IMR-90 (cell line): ENCODE measurements around the gene NOX4. TPM values are rescaled to one million over a fixed set of nuclear protein-coding genes. Genes with fewer than 3 reads are reported as not detected.

Source experiments
- ATAC-seq: fragments of 200-7000 bp; cut with Tn5 transposase; 2 replicates; pipeline ENCODE4 v1.9.1; 2020; ENCODE audit warnings: low read depth, mild to moderate bottlenecking, moderate library complexity
- BruUV-seq: library from RNA; stranded (reverse); fragments of 400-500 nt; replicated peaks from 2 replicates; lab custom pipeline; 2021; lab: Mats Ljungman, UMichigan
- CTCF ChIA-PET: fragments of 300-600 bp; formaldehyde crosslinking; extraction: SDS; loops from one replicate; lab custom pipeline; 2021; ENCODE audit warnings: antibody characterized with exemption; lab: Yijun Ruan, JAX
- POLR2A ChIA-PET: fragments of 300-600 bp; sonication (Branson Sonifier 250); formaldehyde crosslinking; loops from one replicate; lab custom pipeline; 2022; ENCODE audit warnings: antibody characterized with exemption; ENCODE audit not compliant: unreplicated experiment; lab: Charles Lee
- DNase-seq: peaks from one replicate; pipeline ENCODE4 v3.0.0; 2013
- H2AFZ ChIP-seq: replicated peaks from 2 replicates; pipeline ENCODE3; 2013; ENCODE audit warnings: low read length, mild to moderate bottlenecking; ENCODE audit not compliant: poor library complexity
- H2AK5ac ChIP-seq: 2 replicates; pipeline ENCODE4 v1.6.1; 2013; ENCODE audit warnings: low read depth, low read length, inconsistent platforms
- H2AK9ac ChIP-seq: replicated peaks from 2 replicates; pipeline ENCODE3; 2013; ENCODE audit warnings: mild to moderate bottlenecking, low read depth, low read length, moderate library complexity; ENCODE audit not compliant: poor library complexity
- H2BK120ac ChIP-seq: 2 replicates; pipeline ENCODE4 v1.6.1; 2013; ENCODE audit warnings: low read depth, low read length, inconsistent platforms
- H2BK15ac ChIP-seq: 3 replicates; pipeline ENCODE4 v1.6.1; 2013; ENCODE audit warnings: low read depth, low read length, inconsistent platforms
- H2BK20ac ChIP-seq: 2 replicates; pipeline ENCODE4 v1.6.1; 2013; ENCODE audit warnings: low read depth, mild to moderate bottlenecking, inconsistent platforms, low read length, moderate library complexity
- H2BK5ac ChIP-seq: 2 replicates; pipeline ENCODE4 v1.6.1; 2013; ENCODE audit warnings: mild to moderate bottlenecking, low read depth, low read length, inconsistent platforms; ENCODE audit not compliant: poor library complexity, severe bottlenecking
- H3K14ac ChIP-seq: replicated peaks from 2 replicates; pipeline ENCODE4 v1.6.1; 2013; ENCODE audit warnings: low read depth, low read length, inconsistent platforms
- H3K18ac ChIP-seq: 2 replicates; pipeline ENCODE4 v1.6.1; 2013; ENCODE audit warnings: low read depth, low read length, control low read depth
- H3K23ac ChIP-seq: 2 replicates; pipeline ENCODE4 v1.6.1; 2013; ENCODE audit warnings: low read depth, low read length, inconsistent platforms
- H3K27ac ChIP-seq: 2 replicates; pipeline ENCODE4 v1.5.1; 2013; ENCODE audit warnings: mild to moderate bottlenecking, control low read depth, low read length; ENCODE audit not compliant: insufficient read depth
- H3K27me3 ChIP-seq: 2 replicates; pipeline ENCODE4 v1.6.1; 2013; ENCODE audit warnings: low read length; ENCODE audit not compliant: control insufficient read depth, insufficient read depth
- H3K36me3 ChIP-seq: 2 replicates; pipeline ENCODE4 v1.6.1; 2013; ENCODE audit warnings: low read length, mixed read lengths; ENCODE audit not compliant: control insufficient read depth, insufficient read depth
- H3K4ac ChIP-seq: 2 replicates; pipeline ENCODE4 v1.6.1; 2013; ENCODE audit warnings: low read depth, low read length, inconsistent platforms
- H3K4me1 ChIP-seq: 2 replicates; pipeline ENCODE4 v1.6.1; 2013; ENCODE audit warnings: low read length, mixed read lengths; ENCODE audit not compliant: control insufficient read depth, insufficient read depth
- H3K4me2 ChIP-seq: 2 replicates; pipeline ENCODE4 v1.6.1; 2013; ENCODE audit warnings: low read depth, mild to moderate bottlenecking, control low read depth, low read length, moderate library complexity
- H3K4me3 ChIP-seq: 2 replicates; pipeline ENCODE4 v1.5.1; 2013; ENCODE audit warnings: low read depth, mild to moderate bottlenecking, control low read depth, low read length, moderate library complexity; ENCODE audit not compliant: insufficient read depth
- H3K56ac ChIP-seq: 2 replicates; pipeline ENCODE4 v1.6.1; 2013; ENCODE audit warnings: low read length, inconsistent platforms; ENCODE audit not compliant: insufficient read depth; ENCODE audit errors: extremely low read depth
- H3K79me1 ChIP-seq, 2 experiments: 2 replicates each; pipeline ENCODE4 v1.6.1; 2013; ENCODE audit warnings: low read length in 2 of 2, inconsistent platforms in 1 of 2, low read depth in 1 of 2
- H3K9ac ChIP-seq: 2 replicates; pipeline ENCODE4 v1.6.1; 2013; ENCODE audit warnings: low read depth, low read length, control low read depth
- H3K9me1 ChIP-seq: 2 replicates; pipeline ENCODE4 v1.6.1; 2013; ENCODE audit warnings: low read length, inconsistent platforms; ENCODE audit not compliant: insufficient read depth
- H3K9me3 ChIP-seq: 2 replicates; pipeline ENCODE4 v1.6.1; 2013; ENCODE audit warnings: low read length; ENCODE audit not compliant: control insufficient read depth, insufficient read depth
- H4K20me1 ChIP-seq: 2 replicates; pipeline ENCODE4 v1.6.1; 2013; ENCODE audit warnings: low read length, inconsistent platforms; ENCODE audit not compliant: insufficient read depth
- H4K5ac ChIP-seq: 2 replicates; pipeline ENCODE4 v1.6.1; 2013; ENCODE audit warnings: mild to moderate bottlenecking, low read depth, low read length, control low read depth
- H4K8ac ChIP-seq, 2 experiments: 2 replicates each; pipeline ENCODE4 v1.6.1; 2013; ENCODE audit warnings: low read depth in 2 of 2, low read length in 2 of 2, control low read depth in 1 of 2, inconsistent platforms in 1 of 2
- H4K91ac ChIP-seq: 2 replicates; pipeline ENCODE4 v1.6.1; 2013; ENCODE audit warnings: low read depth, low read length, inconsistent platforms; ENCODE audit not compliant: insufficient read depth
- BHLHE40 ChIP-seq: fragments of 150-350 bp; IDR thresholded peaks from 2 replicates; pipeline ENCODE4 v1.6.1; 2016; ENCODE audit warnings: mild to moderate bottlenecking, low read depth, low read length
- CEBPB ChIP-seq: IDR thresholded peaks from 2 replicates; pipeline ENCODE4 v1.6.1; 2012; ENCODE audit warnings: low read depth, low read length, improper control_type of control experiment
- CHD1 ChIP-seq: IDR thresholded peaks from 2 replicates; pipeline ENCODE4 v1.6.1; 2012; ENCODE audit warnings: low read depth, low read length, improper control_type of control experiment
- CTCF ChIP-seq: conservative IDR thresholded peaks from 2 replicates; pipeline ENCODE4 v1.5.1; 2012; ENCODE audit warnings: mild to moderate bottlenecking, low read depth, low read length, improper control_type of control experiment
- ELK1 ChIP-seq: fragments of 150-350 bp; IDR thresholded peaks from 2 replicates; pipeline ENCODE4 v1.6.1; 2016; ENCODE audit warnings: low read depth, mild to moderate bottlenecking, low read length, moderate library complexity, borderline replicate concordance
- FOS ChIP-seq: fragments of 150-350 bp; IDR thresholded peaks from 2 replicates; pipeline ENCODE4 v1.6.1; 2016; ENCODE audit warnings: low read depth, low read length
- MAFK ChIP-seq: IDR thresholded peaks from 2 replicates; pipeline ENCODE4 v1.6.1; 2012; ENCODE audit warnings: low read depth, low read length, improper control_type of control experiment
- MAZ ChIP-seq: IDR thresholded peaks from 2 replicates; pipeline ENCODE4 v1.6.1; 2012; ENCODE audit warnings: low read depth, mild to moderate bottlenecking, low read length, improper control_type of control experiment, moderate library complexity, borderline replicate concordance
- MXI1 ChIP-seq: IDR thresholded peaks from 2 replicates; pipeline ENCODE4 v1.6.1; 2012; ENCODE audit warnings: low read depth, mild to moderate bottlenecking, low read length, moderate library complexity, borderline replicate concordance
- NFE2L2 ChIP-seq: fragments of 150-350 bp; IDR thresholded peaks from 2 replicates; pipeline ENCODE4 v1.6.1; 2016; ENCODE audit warnings: low read depth, mild to moderate bottlenecking, low read length
- POLR2A ChIP-seq: IDR thresholded peaks from 2 replicates; pipeline ENCODE4 v1.6.1; 2012; ENCODE audit warnings: mild to moderate bottlenecking, low read depth, low read length
- RAD21 ChIP-seq: IDR thresholded peaks from 2 replicates; pipeline ENCODE4 v1.6.1; 2012; ENCODE audit warnings: low read length, improper control_type of control experiment
- RCOR1 ChIP-seq: IDR thresholded peaks from 2 replicates; pipeline ENCODE4 v1.6.1; 2012; ENCODE audit warnings: mild to moderate bottlenecking, low read length, improper control_type of control experiment; ENCODE audit not compliant: insufficient replicate concordance
- RFX5 ChIP-seq: IDR thresholded peaks from 2 replicates; pipeline ENCODE4 v1.8.0; 2012; ENCODE audit warnings: low read depth, mild to moderate bottlenecking, low read length, moderate library complexity
- SMC3 ChIP-seq: fragments of 150-350 bp; IDR thresholded peaks from 2 replicates; pipeline ENCODE4 v1.6.1; 2016; ENCODE audit warnings: low read depth, mild to moderate bottlenecking, antibody characterized with exemption, low read length, moderate library complexity
- USF2 ChIP-seq: fragments of 150-350 bp; IDR thresholded peaks from 2 replicates; pipeline ENCODE4 v1.6.1; 2017; ENCODE audit warnings: mild to moderate bottlenecking, antibody characterized with exemption, low read length, low read depth
- WGBS, 2 experiments: methylation state at CpG; one replicate each; pipeline versions ENCODE4 v1.1.5 to v1.1.7; 2013; ENCODE audit warnings: missing lambda C conversion rate in 2 of 2; ENCODE audit not compliant: insufficient read length in 1 of 2; ENCODE audit errors: extremely low coverage in 2 of 2; 5-methylcytosine and 5-hydroxymethylcytosine counted together
- dilution Hi-C: fragments of 300-500 bp; cut with HindIII; formaldehyde crosslinking; loops from one replicate; pipeline ENCODE4 v1.14.3; 2018; ENCODE audit warnings: low sequenced_read_pairs; ENCODE audit not compliant: unreplicated experiment
- in situ Hi-C: fragments of 300-500 bp; cut with MboI; formaldehyde crosslinking; loops from 3 replicates; pipeline ENCODE4 v1.14.3; 2019; ENCODE audit warnings: low sequenced_read_pairs, inconsistent platforms, mixed read lengths
- intact Hi-C: fragments of 100-400 bp; cut with micrococcal nuclease; formaldehyde crosslinking; loops from 2 replicates; pipeline ENCODE4 v1.10.0; 2022
- polyA plus RNA-seq, 3 experiments: library from polyadenylated mRNA; depleted of rRNA; stranded (reverse); fragments of >200 nt; gene quantifications; 2 replicates each; pipeline ENCODE4 v1.2.3, GENCODE V29; 2012; ENCODE audit warnings: low replicate concordance in 1 of 3
- total RNA-seq: library from RNA; depleted of rRNA; stranded (reverse); fragments of >200 nt; gene quantifications from 2 replicates; pipeline ENCODE4 v1.2.3, GENCODE V29; 2012

NOX4 gene
- total and polyA plus RNA-seq, 2 of the 4 experiments (the other 2 are of a cell fraction) = 4.7 to 11.7 TPM

GRCh38 chr11:89456681-89457080 lies 34.5 kb downstream of the NOX4 start:
- Histone ChIP-seq H3K27me3 (no peaks in the 10 kb centered on the region), H3K9me3 (no peaks in the 10 kb centered on the region), H3K4me2 (no peak overlapping the region), H3K4me1 (no peaks in the 10 kb centered on the region; the same call in 1 of the 2 replicates), H3K9me1 (no peaks in the 10 kb centered on the region; the same call in 1 of the 2 replicates), H3K18ac (no peak overlapping the region), H3K23ac (no peak overlapping the region), H4K5ac (peak overlapping the region; percentile 75; the same call in 1 of the 2 replicates), H2AK9ac (no peak overlapping the region), H4K91ac (no peak overlapping the region), H3K27ac (no peak overlapping the region), H4K8ac (no peak overlapping the region), H2BK20ac (no peak overlapping the region), H2BK120ac (no peak overlapping the region), H3K4me3 (no peak overlapping the region), H2AK5ac (no peak overlapping the region), H3K36me3 (no peaks in the 10 kb centered on the region), H2AFZ (no peak overlapping the region), H3K4ac (no peak overlapping the region), H2BK15ac (no peak overlapping the region), H3K14ac (no peak overlapping the region), H3K79me1 (peaks cover 14 to 15% of the 10 kb centered on the region in 2 experiments; a peak in 3 of 4 replicates), H3K9ac (no peak overlapping the region), H4K20me1 (no peaks in the 10 kb centered on the region), H2BK5ac (no peak overlapping the region), H3K56ac (no peak overlapping the region)
- dilution Hi-C loops (no loop called here), intact Hi-C loops (no loop called here), in situ Hi-C loops (no loop called here)
- ATAC-seq (no peak), DNase-seq (no peak)
- ChIA-PET POLR2A (no interaction called here), CTCF (no interaction called here)
- no TSS peak for BruUV-seq
- no CpG with 5 or more reads among the region's 2 CpGs for WGBS, 2 experiments
- TF ChIP-seq CEBPB (no peak), CTCF (no peak), RAD21 (no peak), USF2 (no peak), SMC3 (no peak), ELK1 (no peak), NFE2L2 (no peak), BHLHE40 (no peak), MAFK (no peak), MAZ (no peak), RFX5 (no peak), POLR2A (no peak), FOS (no peak), RCOR1 (no peak), MXI1 (no peak), CHD1 (no peak)
